ENCODE results near the gene WWTR1.

WWTR1 gene

DNA sequence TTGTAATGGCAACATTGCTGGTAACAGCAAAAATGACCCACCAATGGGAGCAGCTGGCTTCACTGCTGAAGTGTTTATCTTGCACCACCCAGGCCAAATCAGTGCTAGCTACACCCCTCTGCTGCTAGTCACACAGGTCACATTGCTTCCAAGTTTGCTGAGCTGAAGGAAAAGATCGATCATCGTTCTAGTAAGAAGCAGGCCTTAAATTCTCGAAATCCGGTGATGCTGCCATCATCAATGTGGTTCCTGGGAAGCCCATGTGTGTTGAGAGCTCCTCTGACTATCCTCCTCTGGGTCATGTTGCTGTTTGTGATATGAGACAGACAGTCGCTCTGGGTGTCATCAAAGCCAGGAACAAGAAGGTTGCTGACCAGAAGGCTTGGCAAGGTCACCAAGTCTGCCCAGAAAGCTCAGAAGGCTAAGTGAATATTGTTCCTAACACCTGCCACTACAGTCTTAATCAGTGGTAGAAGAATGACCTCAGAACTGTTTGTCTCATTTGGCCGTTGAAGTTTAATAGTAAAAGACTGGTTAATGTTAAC lies 162.2 kb downstream of the WWTR1 start:
- DNase-seq (ENCODE audit: low read depth), result no peak

DNA sequence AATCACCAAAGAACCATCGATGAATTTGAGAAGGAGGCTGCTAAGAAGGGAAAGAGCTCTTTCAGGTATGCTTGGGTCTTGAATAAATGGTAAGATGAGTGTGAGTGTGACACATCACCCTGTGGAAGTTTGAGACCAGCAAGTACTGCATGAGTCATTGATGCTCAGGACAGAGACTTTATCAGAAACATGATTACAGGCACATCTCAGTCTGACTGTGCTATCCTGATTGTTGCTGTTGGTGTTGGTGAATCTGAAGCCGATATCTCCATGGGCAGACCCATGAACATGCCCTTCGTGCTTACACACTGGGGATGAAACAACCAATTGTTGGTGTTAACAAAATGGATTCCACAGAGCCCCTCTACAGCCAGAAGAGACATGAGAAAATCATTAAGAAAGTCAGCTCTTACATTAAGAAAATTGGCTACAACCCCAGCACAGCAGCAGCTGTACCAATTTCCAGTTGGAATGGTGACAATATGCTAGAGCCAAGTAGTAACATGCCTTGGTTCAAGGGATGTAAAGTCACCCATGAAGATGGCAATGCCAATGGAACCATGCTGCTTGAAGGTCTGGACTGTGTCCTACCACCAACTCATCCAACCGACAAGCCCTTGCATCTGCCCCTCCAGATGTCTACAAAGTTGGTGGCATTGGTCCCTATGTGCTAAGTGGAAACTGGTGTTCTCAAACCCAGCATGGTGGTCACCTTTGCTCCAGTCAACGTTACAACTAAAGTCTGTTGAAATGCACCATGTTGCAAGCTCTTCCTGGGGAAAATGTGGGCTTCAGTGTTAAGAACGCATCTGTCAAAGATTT lies 162.9 kb downstream of the WWTR1 start:
- no peak for DNase-seq (ENCODE audit: low read depth)

DNA sequence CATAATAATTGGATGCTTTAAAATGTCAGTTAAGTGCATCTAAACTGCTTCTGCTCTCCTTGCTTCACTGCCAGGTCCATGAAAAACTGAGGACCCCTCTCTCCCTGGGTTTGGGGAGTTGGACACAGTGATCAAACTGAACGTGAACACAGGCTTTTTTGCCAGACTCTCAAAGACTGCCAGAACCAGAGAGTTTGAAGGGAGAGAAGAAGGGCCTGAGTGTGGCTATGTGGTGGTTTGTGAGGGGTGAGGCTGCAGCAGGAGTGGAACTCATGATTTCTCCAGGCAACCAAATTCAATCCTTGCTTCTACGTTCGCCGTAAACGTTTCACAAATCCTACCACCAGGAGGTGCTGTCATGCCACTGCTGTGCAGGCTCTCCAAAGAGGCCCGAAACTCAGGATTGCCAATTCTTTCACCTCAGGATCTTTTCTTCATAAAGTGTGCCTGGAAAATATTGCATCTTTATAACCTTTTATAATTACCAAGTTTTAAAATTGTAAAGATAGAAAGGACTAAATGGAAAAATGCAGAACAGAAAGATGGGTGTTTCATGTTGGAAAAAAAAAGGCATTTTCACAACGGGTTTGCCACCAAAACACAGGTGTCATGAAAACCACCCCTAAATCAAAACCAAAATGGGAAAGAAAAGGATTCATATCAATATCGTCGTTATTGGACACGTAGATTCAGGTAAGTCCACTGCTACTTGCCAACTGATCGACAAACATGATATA lies 163.6 kb downstream of the WWTR1 start:
- DNase-seq (ENCODE audit: low read depth), result no peak

DNA sequence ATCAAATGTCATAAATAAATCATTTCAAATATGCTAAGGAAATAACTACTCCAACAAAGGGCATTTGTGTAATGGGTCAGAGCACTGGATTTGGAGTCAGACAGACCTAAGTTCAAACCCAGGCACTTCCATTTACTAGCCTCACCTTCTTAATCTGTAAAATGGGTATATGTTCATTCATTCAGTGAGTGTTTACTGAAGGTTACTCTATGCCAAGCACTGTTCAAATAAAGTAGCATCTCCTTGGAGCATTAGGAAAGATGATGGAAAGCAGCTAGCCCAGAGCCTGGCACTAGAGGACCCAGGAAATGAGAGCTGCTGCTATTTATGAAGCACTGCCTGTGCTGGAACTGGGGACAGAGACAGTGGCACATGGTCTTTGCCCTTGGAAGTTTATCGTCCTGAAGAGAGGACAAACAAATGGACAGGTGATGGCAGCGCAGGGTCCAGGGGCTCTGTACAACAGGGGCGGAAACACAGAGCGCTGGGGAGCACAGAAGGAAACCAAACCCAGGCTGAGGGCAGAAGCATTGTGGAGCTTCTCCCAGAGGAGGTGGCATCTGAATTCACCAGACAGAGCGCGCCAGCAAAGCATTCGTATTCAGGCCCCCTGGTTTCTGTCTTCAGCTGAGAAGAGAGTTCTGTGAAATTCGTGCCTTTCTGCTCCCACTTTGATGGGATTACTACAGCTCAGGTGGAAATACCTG lies 164.4 kb downstream of the WWTR1 start:
- DNase-seq (ENCODE audit: low read depth), result no peak

DNA sequence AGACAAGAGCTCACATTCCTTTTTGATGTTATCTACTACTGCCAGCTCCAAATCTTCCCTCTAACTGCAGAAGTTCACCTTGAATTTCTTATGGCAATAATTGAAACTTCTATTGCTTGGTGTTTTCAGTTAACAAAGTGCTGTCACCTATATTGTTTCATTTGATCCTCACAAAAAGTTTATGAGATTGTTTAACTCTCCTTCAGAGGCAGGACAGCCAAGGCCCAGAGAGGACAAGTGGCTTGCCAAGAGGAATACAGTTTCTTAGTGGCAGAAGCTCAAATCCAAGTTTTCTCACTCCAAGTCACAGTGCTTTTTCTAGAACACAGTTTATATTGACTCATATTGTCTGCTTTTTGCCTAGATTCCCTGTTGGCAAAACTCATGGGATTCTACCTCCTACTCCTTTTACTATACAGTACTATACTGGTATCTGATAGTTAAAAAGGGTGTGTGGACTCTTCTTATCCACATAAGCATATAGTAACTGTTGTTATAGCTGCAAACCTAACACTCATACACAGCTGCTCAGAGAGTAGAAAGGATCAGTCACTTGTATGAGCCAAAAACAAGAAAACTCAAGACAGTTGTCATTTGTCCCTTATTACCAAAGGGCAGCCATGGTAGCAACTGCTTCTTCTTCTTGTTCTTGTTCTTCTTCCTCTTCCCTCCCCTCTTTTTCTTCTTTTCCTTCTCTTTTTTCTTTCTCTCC lies 167.4 kb downstream of the WWTR1 start:
- DNase-seq (ENCODE audit: low read depth), result no peak

DNA sequence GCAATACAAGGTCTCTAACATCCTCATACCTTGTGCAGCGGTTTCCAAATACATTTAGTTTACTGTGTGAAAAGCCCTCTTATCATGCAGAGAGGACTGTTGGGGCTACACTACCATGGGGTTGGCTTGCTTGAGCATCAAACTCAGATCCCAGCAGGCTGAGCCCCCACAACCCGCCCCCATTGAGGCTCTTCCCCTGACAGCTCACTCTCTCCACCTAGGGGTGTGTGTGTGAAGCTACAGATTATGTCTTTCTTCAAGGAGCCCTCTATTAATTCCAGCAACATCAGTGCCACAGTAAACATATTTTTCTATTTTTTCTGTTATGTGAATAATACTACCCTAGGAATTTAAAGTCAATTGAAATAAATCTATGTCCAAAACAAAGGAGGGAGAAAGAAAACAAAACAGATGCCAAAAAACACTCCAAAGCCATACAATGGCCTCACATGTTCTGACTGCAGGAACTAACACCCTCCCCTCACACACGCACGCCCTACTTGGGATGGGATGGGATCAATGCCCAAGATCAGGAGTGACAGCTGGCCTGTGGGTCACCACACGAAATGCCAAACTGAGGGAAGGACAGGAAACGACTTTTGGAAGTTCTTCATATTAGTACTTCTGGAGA lies 168.7 kb downstream of the WWTR1 start:
- DNase-seq (ENCODE audit: low read depth), result no peak

DNA sequence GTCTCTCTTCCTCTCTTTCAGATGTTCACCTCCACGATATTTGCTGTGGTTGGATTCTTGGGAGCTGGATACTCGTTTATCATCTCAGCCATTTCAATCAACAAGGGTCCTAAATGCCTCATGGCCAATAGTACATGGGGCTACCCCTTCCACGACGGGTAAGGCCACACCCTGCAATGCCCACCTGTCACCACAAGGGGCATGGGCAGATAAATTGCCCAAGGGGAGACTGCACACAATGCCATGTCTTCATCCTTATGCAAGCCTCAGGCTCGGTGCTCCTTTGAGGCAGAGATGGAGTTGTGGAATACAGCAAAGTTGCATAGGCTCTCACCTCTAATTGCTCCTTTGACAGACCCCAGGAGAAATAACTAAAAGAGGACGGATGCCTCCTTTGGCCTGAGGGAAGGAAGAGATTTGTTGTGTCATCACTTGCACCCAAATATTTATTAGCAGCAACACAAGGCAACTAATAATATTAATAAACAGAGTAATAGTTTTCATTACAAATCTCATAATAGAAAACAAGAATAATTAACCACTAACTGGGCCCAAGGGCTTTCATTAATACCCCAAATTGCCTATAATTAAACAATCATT lies 170.1 kb downstream of the WWTR1 start:
- no peak for DNase-seq (ENCODE audit: low read depth)

DNA sequence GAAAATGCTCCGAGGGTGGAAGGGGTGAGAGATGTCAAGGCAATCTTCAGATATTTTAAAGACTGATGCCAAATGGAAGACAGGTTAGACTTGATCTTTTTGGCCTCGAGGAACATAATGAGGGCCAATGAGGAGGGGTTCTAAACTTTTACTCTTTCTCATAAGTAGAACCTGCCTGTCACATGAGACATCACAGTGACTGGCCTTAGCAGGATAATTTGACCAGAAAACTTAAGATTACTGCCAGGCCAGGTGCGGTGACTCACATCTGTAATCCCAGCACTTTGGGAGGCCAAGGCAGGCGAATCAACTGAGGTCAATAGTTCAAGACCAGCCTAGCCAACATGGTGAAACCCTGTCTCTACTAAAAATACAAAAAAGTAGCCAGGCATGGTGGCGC lies 171.1 kb downstream of the WWTR1 start:
- DNase-seq (ENCODE audit: low read depth), result no peak

DNA sequence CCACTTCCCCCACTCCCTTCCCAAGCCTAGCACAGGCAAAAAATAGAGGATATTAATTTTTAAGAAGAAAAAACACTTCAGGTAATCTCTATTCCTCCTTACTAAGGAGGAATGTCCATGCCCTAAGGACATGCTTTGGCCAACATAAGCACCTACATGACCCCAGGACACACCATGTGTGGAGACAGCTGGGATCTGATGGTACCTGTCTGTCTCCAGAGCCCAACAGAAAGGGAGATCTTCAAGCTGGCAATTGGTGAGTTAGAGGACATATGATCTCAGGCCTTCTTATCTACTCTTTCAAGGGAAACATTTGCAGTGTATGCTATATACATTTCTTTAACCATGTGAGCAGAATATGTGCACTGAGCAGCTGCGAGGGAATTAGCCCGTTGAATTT lies 176.3 kb downstream of the WWTR1 start:
- no peak for DNase-seq (ENCODE audit: low read depth)

DNA sequence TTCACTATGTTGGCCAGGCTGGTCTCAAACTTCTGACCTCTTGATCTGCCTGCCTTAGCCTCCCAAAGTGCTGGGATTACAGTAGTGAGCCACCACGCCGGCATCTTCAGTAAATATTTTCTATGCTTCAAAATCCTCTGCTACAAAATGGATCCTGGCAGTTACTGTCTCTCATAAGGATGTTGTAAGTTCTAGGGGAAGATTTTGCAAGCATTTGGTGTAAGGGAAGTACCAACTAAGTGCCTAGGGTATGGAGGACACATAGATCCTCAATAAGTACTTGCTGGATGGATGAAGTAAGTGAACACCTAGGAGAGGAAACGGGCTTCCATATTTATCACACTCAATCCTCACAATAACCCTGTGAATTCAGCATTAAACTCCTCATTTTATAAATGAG lies 176.8 kb downstream of the WWTR1 start:
- DNase-seq (ENCODE audit: low read depth), result no peak

DNA sequence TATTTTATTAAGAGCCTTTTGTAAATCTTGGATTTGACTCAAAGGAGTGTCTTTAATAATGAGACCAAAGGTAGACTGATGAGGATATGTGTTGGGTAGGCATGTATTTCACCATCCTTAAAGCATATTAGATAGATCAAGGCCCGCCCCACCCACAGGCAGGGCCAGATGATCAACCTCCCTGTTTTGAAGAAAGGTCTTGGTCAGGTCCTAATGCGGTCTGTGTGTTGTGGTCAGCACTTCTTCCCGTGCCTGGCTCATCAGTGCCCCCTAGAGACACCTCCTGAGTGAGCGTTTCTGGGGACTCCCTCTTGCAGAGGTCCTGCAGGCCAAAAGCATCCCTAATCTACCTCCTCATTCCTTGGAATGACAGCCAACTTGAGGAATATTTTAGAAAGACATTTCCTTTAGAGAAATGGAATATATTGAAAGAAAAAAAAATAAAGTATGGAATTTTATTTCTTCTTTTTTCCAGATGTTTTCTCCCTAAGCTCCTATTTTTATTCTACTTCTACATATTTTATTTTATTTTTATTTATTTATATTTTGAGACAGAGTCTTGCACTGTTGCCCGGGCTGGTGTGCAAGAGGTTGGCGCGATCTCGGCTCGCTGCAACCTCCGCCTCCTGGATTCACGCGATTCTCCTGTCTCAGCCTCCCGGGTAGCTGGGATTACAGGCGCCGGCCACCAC lies 177.4 kb downstream of the WWTR1 start:
- DNase-seq (ENCODE audit: low read depth), result peak; percentile 2

DNA sequence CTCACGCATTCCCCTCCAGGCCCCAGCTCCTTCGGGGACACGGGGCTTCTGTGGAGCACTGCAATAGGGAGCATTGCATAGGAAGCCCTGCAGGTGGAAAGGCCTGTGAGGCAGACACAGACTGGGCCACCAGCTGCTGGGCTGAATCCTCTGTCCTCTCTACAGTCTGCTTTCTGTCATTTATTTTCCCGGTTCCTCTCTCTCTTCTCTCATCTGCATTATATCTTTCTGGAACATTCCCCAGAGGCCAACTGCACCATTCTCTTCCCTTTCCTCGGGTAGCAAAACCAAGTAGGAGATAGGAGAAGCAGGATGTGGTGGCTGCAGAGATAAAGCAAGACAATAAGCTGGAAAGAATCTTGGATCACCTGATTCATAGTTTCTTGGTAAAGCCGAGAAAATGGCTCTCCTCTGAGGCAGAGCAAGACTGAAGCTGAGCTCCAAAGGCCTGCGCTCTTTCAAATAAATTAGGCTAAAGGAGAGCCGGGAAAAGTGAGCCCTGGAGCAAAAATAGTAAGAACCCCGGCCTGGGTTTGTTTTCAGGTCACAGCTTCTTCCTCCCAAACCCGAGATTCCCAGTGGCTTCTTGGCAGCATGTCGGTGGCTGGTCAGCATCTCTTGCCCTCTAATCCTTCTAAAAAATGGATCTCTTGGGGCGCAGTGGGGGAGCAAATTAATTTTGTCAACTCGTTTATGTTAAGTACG lies 178.1 kb downstream of the WWTR1 start:
- no peak for DNase-seq (ENCODE audit: low read depth)

DNA sequence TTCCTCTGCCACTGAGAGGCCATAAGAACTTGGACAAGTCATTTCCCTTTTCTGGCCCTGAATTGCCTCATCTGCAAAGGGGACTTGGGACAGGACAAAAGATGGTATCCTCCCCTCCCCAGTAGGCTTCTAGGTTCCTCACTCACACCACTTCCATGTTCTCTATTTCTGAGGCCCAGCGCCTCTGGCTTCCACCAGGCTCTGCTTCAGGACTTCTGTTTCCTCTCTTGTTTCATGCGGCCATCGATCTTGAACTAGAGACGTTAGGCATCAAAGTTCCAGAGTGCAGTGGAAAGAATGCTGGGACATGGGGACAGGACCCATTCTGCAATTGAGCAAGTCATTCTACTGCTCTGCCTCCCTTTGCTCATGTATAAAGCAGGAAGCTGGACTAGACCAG lies 181.6 kb downstream of the WWTR1 start:
- DNase-seq (ENCODE audit: low read depth), result no peak

DNA sequence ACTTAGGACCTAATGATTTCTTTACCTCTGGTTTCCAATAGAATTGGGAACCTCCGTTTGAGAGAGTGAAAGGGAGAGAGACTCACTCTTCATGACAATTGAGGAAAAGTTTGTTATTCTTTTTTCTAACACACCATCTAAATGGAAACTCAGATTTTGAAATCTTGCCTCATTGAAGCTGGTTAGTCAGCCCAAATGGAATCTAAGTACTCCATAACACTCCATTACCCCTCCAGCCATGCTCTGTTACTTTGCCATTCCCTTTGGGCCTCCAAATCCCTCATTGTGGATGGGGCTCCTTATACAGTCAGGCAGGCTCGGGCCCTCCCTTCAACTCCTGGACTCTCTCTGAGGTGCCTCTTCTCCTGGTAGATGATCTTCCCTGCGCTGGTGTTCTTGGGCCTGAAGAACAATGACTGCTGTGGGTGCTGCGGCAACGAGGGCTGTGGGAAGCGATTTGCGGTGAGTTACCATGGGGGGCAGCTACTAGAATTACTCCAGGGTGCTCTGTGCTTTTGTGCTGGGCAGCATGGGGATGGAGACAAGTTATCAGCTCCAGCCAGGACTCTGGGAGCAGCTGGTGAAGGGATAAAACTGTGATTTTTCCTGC lies 182.3 kb downstream of the WWTR1 start:
- DNase-seq (ENCODE audit: low read depth), result no peak

DNA sequence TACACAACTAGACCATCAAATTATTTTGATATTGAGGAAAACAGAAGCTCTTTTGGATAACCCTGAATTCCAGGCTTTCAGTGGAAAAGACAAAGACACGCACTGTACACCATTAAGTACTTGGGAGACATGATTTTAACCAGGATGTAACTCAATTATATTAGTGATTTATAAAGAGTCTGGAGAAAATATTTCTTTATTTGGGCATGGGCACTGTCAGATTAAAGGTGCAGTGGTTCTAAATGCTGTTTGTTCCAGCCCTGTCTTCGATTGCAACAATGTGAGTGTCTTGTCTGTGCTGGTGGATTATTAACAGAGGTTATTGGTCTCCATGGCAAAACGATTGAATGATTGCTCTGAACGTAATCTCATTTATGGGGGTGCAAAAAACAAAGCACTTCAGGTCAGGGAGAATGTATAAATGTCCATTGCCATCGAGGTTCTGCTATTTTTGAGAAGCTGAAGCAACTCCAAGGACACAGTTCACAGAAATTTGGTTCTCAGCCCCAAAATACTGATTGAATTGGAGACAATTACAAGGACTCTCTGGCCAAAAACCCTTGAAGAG lies 183.5 kb downstream of the WWTR1 start, which contains the start of gene TM4SF4:
Gene TM4SF4 (plus strand): TSS at position 448 of the 568 bp plus-strand sequence. CDS start 181 bp downstream, outside the sequence.
- no peak for DNase-seq (ENCODE audit: low read depth)

DNA sequence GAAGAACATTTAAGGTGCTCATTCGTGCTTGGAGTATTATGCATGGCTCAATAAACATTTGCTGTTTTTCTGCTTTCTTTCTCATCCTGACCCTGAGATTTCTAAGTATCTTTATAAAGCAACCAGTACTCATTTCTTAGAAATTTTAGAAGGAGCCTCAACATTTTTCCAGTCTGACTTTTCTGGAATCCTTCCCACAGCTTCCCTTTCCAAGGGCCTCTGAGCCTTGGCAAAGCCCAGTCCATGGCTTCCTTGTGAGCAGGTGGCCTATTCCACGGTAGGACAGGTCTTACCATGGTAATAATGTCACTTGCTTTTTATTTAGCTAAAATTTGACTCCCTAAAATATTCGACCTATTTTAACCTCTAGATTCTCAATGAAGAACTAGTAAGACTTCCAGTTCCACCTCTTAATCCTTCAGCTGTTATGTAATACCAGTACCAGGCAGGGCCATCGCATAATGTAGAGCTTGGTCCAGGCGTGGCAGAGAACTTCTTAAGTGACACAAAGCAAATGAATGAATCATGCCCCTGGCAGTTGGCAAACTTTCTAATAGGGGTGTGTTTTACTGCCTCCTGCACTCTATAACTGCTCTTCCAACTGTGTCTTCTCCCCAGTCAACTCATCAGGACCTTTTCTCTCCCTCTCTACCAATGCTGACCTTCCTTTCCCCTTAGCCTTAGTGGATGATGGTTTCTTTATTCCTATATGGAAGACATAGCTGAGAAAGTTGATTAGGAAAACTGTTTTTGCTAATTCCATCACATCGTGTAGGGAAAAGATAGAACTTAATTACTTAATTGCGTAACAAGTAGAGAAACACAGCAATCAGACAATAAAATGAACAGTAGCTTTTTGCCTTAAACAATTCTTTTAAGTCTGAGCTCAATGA lies 184.2 kb downstream of the WWTR1 start:
- no peak for DNase-seq (ENCODE audit: low read depth)

DNA sequence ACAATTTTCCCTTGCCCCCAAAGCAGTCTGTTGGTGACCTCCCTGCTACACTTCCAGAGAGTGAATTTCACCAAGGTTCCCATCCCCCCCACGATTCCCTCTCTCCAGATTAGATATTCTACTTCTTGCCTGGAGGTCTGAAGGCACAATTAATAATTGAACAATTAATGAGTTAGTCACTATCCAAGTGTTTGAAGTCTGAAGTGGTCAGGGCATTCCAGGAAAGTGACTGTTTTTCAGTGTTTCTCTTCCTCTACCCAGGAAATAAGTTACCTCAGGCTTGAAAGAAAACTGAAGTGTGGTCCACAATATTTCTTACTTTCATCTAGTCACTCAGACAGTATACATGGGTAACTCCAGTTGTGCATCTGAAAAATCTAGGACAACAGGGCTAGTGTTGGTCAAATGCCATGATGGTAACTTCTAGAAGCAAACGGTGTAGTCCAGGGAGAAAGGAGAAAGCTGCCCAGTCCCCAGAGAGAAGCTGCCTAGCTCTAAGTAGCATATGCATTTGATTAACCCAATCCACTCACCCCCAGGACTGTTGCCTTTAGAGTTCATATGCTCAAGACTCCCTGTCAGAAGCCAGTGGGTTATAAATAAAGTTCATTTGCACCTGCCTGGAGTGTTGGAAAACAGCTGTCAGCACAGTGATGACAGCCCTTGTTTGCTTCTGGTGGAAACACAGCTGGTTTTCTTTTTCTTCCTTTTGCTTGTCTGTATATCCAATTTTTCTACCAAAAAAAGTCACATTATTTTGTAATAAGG lies 185.6 kb downstream of the WWTR1 start:
- DNase-seq (ENCODE audit: low read depth), result no peak

Data from stimulated activated CD8-positive, alpha-beta memory T cell treated with anti-CD3 and anti-CD28 coated beads, Interleukin-7, amount 100 ng/mL, for 24 hours (primary cell).